Smooth muscle cell (in vitro differentiated cells): Measurements from ENCODE around the gene DIS3L2. TPM values are rescaled to one million over a fixed set of nuclear protein-coding genes. Genes with fewer than 3 reads are reported as not detected.
"Not testable (repeated sequence)": the region's sequence is repeated elsewhere in the genome, so short reads cannot be mapped to it uniquely, and the experiment has no call there.

Experiments used
- DNase-seq: peaks from one replicate; lab custom pipeline; 2025; ENCODE audit not compliant: unreplicated experiment; lab: John Stamatoyannopoulos, UW
- H2AFZ ChIP-seq: fragments of 200-600 bp; sonication (generic); 2 replicates; pipeline ENCODE4 v1.6.0; 2016; ENCODE audit warnings: antibody characterized with exemption, low read depth, mild to moderate bottlenecking
- H3F3A ChIP-seq: fragments of 200-600 bp; sonication (generic); 2 replicates; pipeline ENCODE4 v1.6.0; 2017; ENCODE audit warnings: antibody characterized with exemption, low read depth
- H3K27ac ChIP-seq: fragments of 200-600 bp; sonication (generic); 2 replicates; pipeline ENCODE4 v1.5.1; 2016; ENCODE audit warnings: low read depth, mild to moderate bottlenecking
- H3K27me3 ChIP-seq: fragments of 200-600 bp; sonication (generic); 2 replicates; pipeline ENCODE4 v1.6.1; 2016; ENCODE audit warnings: low read depth, mild to moderate bottlenecking
- H3K36me3 ChIP-seq: fragments of 200-600 bp; sonication (generic); 2 replicates; pipeline ENCODE4 v1.5.1; 2016; ENCODE audit warnings: low read depth
- H3K4me1 ChIP-seq: fragments of 200-600 bp; sonication (generic); 2 replicates; pipeline ENCODE4 v1.5.1; 2016; ENCODE audit warnings: low read depth
- H3K4me2 ChIP-seq: fragments of 200-600 bp; sonication (generic); 2 replicates; pipeline ENCODE4 v1.6.0; 2016; ENCODE audit warnings: mild to moderate bottlenecking
- H3K4me3 ChIP-seq: fragments of 200-600 bp; sonication (generic); 2 replicates; pipeline ENCODE4 v1.5.1; 2016; ENCODE audit warnings: mild to moderate bottlenecking
- H3K79me2 ChIP-seq: fragments of 200-600 bp; sonication (generic); 2 replicates; pipeline ENCODE4 v1.6.0; 2016; ENCODE audit warnings: low read depth, mild to moderate bottlenecking
- H3K9ac ChIP-seq: fragments of 200-600 bp; sonication (generic); 2 replicates; pipeline ENCODE4 v1.6.0; 2016; ENCODE audit warnings: low read depth
- H3K9me3 ChIP-seq: fragments of 200-600 bp; sonication (generic); replicated peaks from 2 replicates; pipeline ENCODE4 v1.5.1; 2016; ENCODE audit warnings: low read depth
- H4K20me1 ChIP-seq: fragments of 200-600 bp; sonication (generic); 2 replicates; pipeline ENCODE4 v1.6.0; 2016; ENCODE audit warnings: low read depth
- WGBS: methylation state at CpG from one replicate; pipeline ENCODE4 v1.1.7; 2016; ENCODE audit warnings: low lambda C conversion rate; 5-methylcytosine and 5-hydroxymethylcytosine counted together
- polyA plus RNA-seq: library from polyadenylated mRNA; unstranded; fragments of >200 nt; fragmentation: Nextera tagmentation; extraction: Ambion mirVana; gene quantifications from 2 replicates; pipeline ENCODE4 v1.2.1, GENCODE V29; 2016
- total RNA-seq: library from RNA; depleted of rRNA; stranded (reverse); fragments of >200 nt; gene quantifications from 2 replicates; pipeline ENCODE4 v1.2.3, GENCODE V29; 2014
- TF ChIP-seq, protein P1 (sequence below): fragments of 200-600 bp; sonication (generic); IDR thresholded peaks from 2 replicates; pipeline ENCODE4 v1.5.1; 2017; ENCODE audit warnings: borderline replicate concordance, mild to moderate bottlenecking, antibody characterized with exemption; ENCODE audit not compliant: insufficient read depth, poor library complexity, severe bottlenecking

The DIS3L2 gene
- total and polyA plus RNA-seq, 2 experiments from 2014 or later: 11.4 to 25.2 TPM

DNA sequence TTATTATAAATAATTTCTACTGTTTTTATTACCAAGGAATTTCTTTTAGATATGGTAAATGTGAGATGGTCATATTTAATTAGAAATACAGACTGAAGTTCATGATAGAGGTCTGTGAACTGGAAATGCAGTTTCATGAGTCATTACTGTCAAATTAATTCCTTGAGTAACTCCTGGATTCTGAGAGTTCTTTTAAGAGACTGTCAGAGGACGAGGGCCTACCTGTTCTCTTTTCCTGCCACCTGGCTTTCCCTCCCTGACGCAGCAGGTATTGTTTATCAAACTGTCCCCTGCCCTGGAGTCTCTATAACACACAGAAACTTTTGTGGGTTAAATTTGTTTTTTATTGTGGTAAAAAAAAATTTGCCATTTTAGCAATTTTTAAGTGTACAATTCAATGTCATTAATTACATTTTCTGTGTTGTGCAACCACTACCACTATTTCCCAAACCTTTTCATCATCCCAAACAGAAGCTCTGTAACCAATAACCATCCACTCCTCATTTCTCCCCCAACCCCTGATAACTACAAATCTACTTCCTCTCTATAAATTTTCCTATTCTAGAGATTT, 142.6 kb downstream of the DIS3L2 start:
- H3K4me2 ChIP-seq: no peak overlapping the region
- no peaks in the 10 kb centered on the region for H3K79me2 ChIP-seq
- H3K27ac ChIP-seq: no peak overlapping the region
- no peak overlapping the region for H2AFZ ChIP-seq
- no peaks in the 10 kb centered on the region for H3K9me3 ChIP-seq
- H3K4me1 ChIP-seq: no peaks in the 10 kb centered on the region
- TF ChIP-seq, protein P1, sequence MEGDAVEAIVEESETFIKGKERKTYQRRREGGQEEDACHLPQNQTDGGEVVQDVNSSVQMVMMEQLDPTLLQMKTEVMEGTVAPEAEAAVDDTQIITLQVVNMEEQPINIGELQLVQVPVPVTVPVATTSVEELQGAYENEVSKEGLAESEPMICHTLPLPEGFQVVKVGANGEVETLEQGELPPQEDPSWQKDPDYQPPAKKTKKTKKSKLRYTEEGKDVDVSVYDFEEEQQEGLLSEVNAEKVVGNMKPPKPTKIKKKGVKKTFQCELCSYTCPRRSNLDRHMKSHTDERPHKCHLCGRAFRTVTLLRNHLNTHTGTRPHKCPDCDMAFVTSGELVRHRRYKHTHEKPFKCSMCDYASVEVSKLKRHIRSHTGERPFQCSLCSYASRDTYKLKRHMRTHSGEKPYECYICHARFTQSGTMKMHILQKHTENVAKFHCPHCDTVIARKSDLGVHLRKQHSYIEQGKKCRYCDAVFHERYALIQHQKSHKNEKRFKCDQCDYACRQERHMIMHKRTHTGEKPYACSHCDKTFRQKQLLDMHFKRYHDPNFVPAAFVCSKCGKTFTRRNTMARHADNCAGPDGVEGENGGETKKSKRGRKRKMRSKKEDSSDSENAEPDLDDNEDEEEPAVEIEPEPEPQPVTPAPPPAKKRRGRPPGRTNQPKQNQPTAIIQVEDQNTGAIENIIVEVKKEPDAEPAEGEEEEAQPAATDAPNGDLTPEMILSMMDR: no peak
- no peaks in the 10 kb centered on the region for H3K36me3 ChIP-seq
- no peaks in the 10 kb centered on the region for H3K27me3 ChIP-seq
- H3F3A ChIP-seq: no peaks in the 10 kb centered on the region
- H3K9ac ChIP-seq: no peak overlapping the region
- no peak for DNase-seq
- no peak overlapping the region for H3K4me3 ChIP-seq
- WGBS: 86% methylated on average over 2 of the region's 2 CpGs
- H4K20me1 ChIP-seq: peaks cover 5% of the 10 kb centered on the region

GRCh38 chr2:232111551-232111950, 150.0 kb downstream of the DIS3L2 start:
- no peak overlapping the region for H3K4me2 ChIP-seq
- H3K4me3 ChIP-seq: no peak overlapping the region
- H3K4me1 ChIP-seq: no peaks in the 10 kb centered on the region
- H3K79me2 ChIP-seq: no peaks in the 10 kb centered on the region
- no peaks in the 10 kb centered on the region for H3F3A ChIP-seq
- no peak overlapping the region for H3K9ac ChIP-seq
- H3K27me3 ChIP-seq: no peaks in the 10 kb centered on the region
- H3K9me3 ChIP-seq: no peaks in the 10 kb centered on the region
- no peak overlapping the region for H3K27ac ChIP-seq
- H4K20me1 ChIP-seq: no peaks in the 10 kb centered on the region
- TF ChIP-seq, protein P1: no peak
- no peak for DNase-seq
- 96% methylated on average over 1 of the region's 1 CpG for WGBS
- H2AFZ ChIP-seq: no peak overlapping the region
- H3K36me3 ChIP-seq: no peaks in the 10 kb centered on the region

DNA sequence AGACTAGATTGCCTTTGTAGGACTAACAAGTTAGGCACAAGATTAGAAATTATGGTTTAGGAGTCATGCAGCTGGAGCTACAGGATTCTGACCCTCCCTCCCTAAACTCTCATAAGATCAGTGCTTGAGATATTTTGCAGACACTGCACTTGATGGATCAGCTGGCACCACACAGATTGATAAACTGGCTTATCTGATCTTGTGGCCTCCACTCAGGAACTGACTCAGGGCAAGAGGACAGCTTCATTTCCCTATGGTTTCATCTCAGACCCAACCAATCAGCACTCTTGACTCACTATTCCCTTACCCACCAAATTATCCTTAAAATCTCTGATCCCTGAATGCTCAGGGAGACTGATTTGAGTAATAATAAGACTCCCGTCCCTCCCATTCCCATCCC, 152.3 kb downstream of the DIS3L2 start:
- Histone ChIP-seq H3F3A (no peaks in the 10 kb centered on the region), H3K9me3 (no peaks in the 10 kb centered on the region), H3K27ac (no peak overlapping the region), H3K4me2 (no peak overlapping the region), H3K4me3 (no peak overlapping the region), H3K9ac (no peak overlapping the region), H3K27me3 (no peaks in the 10 kb centered on the region), H4K20me1 (peaks cover 5% of the 10 kb centered on the region), H3K36me3 (no peaks in the 10 kb centered on the region), H3K4me1 (no peaks in the 10 kb centered on the region), H2AFZ (no peak overlapping the region), H3K79me2 (no peaks in the 10 kb centered on the region)
- no peak for DNase-seq
- TF ChIP-seq, protein P1: no peak
- WGBS: 73% methylated on average over 1 of the region's 1 CpG

DNA sequence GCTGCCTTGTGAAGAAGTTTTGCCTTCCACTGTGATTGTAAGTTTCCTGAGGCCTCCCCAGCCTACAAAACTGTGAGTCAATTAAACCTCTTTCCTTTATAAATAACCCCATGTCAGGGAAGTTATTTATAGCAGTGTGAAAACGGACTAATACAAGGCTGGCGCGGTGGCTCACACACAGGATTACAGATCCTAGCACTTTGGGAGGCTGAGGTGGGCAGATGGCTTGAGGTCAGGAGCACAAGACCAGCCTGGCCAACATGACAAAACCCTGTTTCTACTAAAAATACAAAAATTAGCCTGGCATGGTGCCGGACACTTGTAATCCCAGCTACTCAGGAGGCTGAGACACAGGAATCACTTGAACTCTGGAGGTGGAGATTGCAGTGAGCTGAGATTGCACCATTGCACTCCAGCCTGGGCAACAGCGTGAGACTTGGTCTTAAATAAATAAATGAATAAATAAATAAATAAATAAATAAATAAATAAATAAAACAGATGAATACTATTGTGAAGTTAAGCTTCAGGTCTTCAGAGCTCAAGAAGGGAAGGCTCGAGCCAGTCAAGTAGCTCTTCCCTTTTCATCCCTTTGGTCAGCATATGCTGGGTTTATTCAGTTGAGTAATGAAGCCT, 154.3 kb downstream of the DIS3L2 start:
- 91% methylated on average over 6 of the region's 6 CpGs for WGBS
- not testable (repeated sequence) for H3K4me2 ChIP-seq, H3K36me3 ChIP-seq, H3K79me2 ChIP-seq, H3K4me1 ChIP-seq, H3K27ac ChIP-seq, H3K9ac ChIP-seq, H3F3A ChIP-seq, H2AFZ ChIP-seq, H3K27me3 ChIP-seq, H3K9me3 ChIP-seq, DNase-seq, H3K4me3 ChIP-seq
- H4K20me1 ChIP-seq: peaks cover 11% of the 10 kb centered on the region
